Right kidney (tissue), 1 donor: Measurements from ENCODE around the gene CRLF3.
"Not testable (repeated sequence)": the region's sequence is repeated elsewhere in the genome, so short reads cannot be mapped to it uniquely, and the experiment has no call there.

Experiments
- DNase-seq: peaks from one replicate; pipeline ENCODE4 v3.0.0-alpha.2; 2016

CRLF3 gene

GRCh38 chr17:30736371-30736770 is 88.1 kb downstream of the CRLF3 start:
- not testable (repeated sequence) for DNase-seq

GRCh38 chr17:30735644-30736043 is 88.8 kb downstream of the CRLF3 start:
- not testable (repeated sequence) for DNase-seq

- not testable (repeated sequence) for DNase-seq
Observed at GRCh38 chr17:30735206-30735605, 89.3 kb downstream of the CRLF3 start.

- DNase-seq: not testable (repeated sequence)
Observed at GRCh38 chr17:30734153-30734552, 90.3 kb downstream of the CRLF3 start.
